PC-9 (cell line): Measurements from ENCODE around the gene USP12.

ENCODE experiments used
- EZH2 ChIP-seq: fragments of 200-600 bp; sonication (generic); IDR thresholded peaks from 2 replicates; pipeline ENCODE4 v1.8.0; 2017; ENCODE audit warnings: antibody characterized with exemption, low read depth
- TF ChIP-seq, protein P1 (sequence below): fragments of 200-600 bp; sonication (generic); conservative IDR thresholded peaks from 2 replicates; pipeline ENCODE4 v1.6.1; 2017; ENCODE audit warnings: mixed run types, antibody characterized with exemption, mild to moderate bottlenecking, moderate library complexity

DNA sequence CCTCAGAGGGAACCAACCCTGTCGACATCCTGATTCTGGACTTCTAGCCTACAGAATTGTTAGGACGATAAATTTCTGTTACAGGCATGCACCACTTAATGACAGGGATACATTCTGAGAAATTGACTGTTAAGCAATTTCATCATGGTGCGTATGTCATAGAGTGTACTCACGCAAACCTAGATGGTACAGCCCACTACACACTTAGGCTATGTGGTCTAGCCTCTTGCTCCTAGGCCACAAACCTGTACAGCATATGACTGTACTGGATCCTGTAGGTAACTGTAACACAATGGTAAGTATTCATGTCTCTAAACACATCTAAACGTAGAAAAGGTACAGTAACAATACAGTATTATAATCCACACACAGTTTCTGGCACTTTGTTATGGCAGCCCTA lies 13.3 kb downstream of the USP12 start:
- TF ChIP-seq, protein P1, sequence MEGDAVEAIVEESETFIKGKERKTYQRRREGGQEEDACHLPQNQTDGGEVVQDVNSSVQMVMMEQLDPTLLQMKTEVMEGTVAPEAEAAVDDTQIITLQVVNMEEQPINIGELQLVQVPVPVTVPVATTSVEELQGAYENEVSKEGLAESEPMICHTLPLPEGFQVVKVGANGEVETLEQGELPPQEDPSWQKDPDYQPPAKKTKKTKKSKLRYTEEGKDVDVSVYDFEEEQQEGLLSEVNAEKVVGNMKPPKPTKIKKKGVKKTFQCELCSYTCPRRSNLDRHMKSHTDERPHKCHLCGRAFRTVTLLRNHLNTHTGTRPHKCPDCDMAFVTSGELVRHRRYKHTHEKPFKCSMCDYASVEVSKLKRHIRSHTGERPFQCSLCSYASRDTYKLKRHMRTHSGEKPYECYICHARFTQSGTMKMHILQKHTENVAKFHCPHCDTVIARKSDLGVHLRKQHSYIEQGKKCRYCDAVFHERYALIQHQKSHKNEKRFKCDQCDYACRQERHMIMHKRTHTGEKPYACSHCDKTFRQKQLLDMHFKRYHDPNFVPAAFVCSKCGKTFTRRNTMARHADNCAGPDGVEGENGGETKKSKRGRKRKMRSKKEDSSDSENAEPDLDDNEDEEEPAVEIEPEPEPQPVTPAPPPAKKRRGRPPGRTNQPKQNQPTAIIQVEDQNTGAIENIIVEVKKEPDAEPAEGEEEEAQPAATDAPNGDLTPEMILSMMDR: no peak
- no peak for TF ChIP-seq EZH2
